Activated CD4-positive, CD25-positive, alpha-beta regulatory T cell treated with anti-CD3 and anti-CD28 coated beads, Interleukin-2, amount 50 U/mL, for 72 hours (primary cell): ENCODE results near the gene ERBB4.
"Not testable (repeated sequence)": the region's sequence is repeated elsewhere in the genome, so short reads cannot be mapped to it uniquely, and the experiment has no call there.

Source experiments
- DNase-seq: peaks from one replicate; pipeline ENCODE4 v3.0.0; 2021

ERBB4 gene

GRCh38 chr2:212034841-212035585 lies 503.6 kb downstream of the ERBB4 start:
- DNase-seq, result no peak

GRCh38 chr2:212033888-212034287 lies 504.7 kb downstream of the ERBB4 start:
- no peak for DNase-seq

- DNase-seq, result no peak
Observed at GRCh38 chr2:212032536-212033219, 505.9 kb downstream of the ERBB4 start.

GRCh38 chr2:212032032-212032431 lies 506.6 kb downstream of the ERBB4 start:
- DNase-seq, result no peak

- no peak for DNase-seq
Observed at GRCh38 chr2:212030709-212031108, 507.9 kb downstream of the ERBB4 start.

GRCh38 chr2:212028798-212029394 lies 509.7 kb downstream of the ERBB4 start:
- DNase-seq, result no peak

GRCh38 chr2:212027681-212028628 lies 510.6 kb downstream of the ERBB4 start:
- no peak for DNase-seq

GRCh38 chr2:212024040-212024439 lies 514.6 kb downstream of the ERBB4 start:
- no peak for DNase-seq

- no peak for DNase-seq
Observed at GRCh38 chr2:212022966-212023365, 515.6 kb downstream of the ERBB4 start.

- DNase-seq, result no peak
Observed at GRCh38 chr2:212021947-212022346, 516.7 kb downstream of the ERBB4 start.

GRCh38 chr2:212015588-212015987 lies 523.0 kb downstream of the ERBB4 start:
- no peak for DNase-seq

- DNase-seq, result no peak
Observed at GRCh38 chr2:212013626-212014025, 525.0 kb downstream of the ERBB4 start.

- DNase-seq, result not testable (repeated sequence)
Observed at GRCh38 chr2:212010305-212010704, 528.3 kb downstream of the ERBB4 start.

- no peak for DNase-seq
Observed at GRCh38 chr2:212007972-212008371, 530.6 kb downstream of the ERBB4 start.

- no peak for DNase-seq
Observed at GRCh38 chr2:212005085-212005671, 533.4 kb downstream of the ERBB4 start.

GRCh38 chr2:212001325-212001724 lies 537.3 kb downstream of the ERBB4 start:
- no peak for DNase-seq

- DNase-seq, result no peak
Observed at GRCh38 chr2:211996857-211997256, 541.7 kb downstream of the ERBB4 start.

GRCh38 chr2:211994806-211995205 lies 543.8 kb downstream of the ERBB4 start:
- no peak for DNase-seq

GRCh38 chr2:211990335-211990734 lies 548.3 kb downstream of the ERBB4 start:
- DNase-seq, result no peak

GRCh38 chr2:211986313-211986712 lies 552.3 kb downstream of the ERBB4 start:
- DNase-seq, result no peak

GRCh38 chr2:211985393-211985792 lies 553.2 kb downstream of the ERBB4 start:
- no peak for DNase-seq

GRCh38 chr2:211982162-211982561 lies 556.4 kb downstream of the ERBB4 start:
- DNase-seq, result no peak

GRCh38 chr2:211981451-211981850 lies 557.2 kb downstream of the ERBB4 start:
- DNase-seq, result no peak
